WTC11 (cell line): ENCODE data around the gene ERC2.

Source experiments
- CREB1 ChIP-seq: sonication (generic); formaldehyde crosslinking; IDR thresholded peaks from 2 replicates; pipeline ENCODE4 v1.8.0; 2023; ENCODE audit warnings: mild to moderate bottlenecking, missing genetic modification reagents
- ESRRA ChIP-seq: sonication (generic); formaldehyde crosslinking; IDR thresholded peaks from 2 replicates; pipeline ENCODE4 v1.8.1; 2022; ENCODE audit warnings: mild to moderate bottlenecking, missing genetic modification reagents, borderline replicate concordance
- FOXJ3 ChIP-seq: sonication (generic); formaldehyde crosslinking; IDR thresholded peaks from 2 replicates; pipeline ENCODE4 v1.9.0; 2021; ENCODE audit warnings: missing genetic modification reagents, mild to moderate bottlenecking, borderline replicate concordance
- FOXP1 ChIP-seq: sonication (generic); formaldehyde crosslinking; IDR thresholded peaks from 2 replicates; pipeline ENCODE4 v1.8.0; 2022; ENCODE audit warnings: missing genetic modification reagents, mild to moderate bottlenecking, moderate library complexity, borderline replicate concordance
- JUN ChIP-seq: sonication (generic); formaldehyde crosslinking; IDR thresholded peaks from 2 replicates; pipeline ENCODE4 v1.8.0; 2023; ENCODE audit warnings: mild to moderate bottlenecking, missing genetic modification reagents
- NR1H2 ChIP-seq: sonication (generic); formaldehyde crosslinking; IDR thresholded peaks from 2 replicates; pipeline ENCODE4 v1.9.0; 2021; ENCODE audit warnings: mild to moderate bottlenecking, moderate library complexity, missing genetic modification reagents
- NR2C2 ChIP-seq: sonication (generic); formaldehyde crosslinking; IDR thresholded peaks from 2 replicates; pipeline ENCODE4 v1.8.0; 2022; ENCODE audit warnings: mild to moderate bottlenecking, missing genetic modification reagents
- ZNF121 ChIP-seq: sonication (generic); formaldehyde crosslinking; IDR thresholded peaks from 2 replicates; pipeline ENCODE4 v1.8.0; 2023; ENCODE audit warnings: missing genetic modification reagents
- TF ChIP-seq, protein P1 (sequence below): fragments of 200-600 bp; IDR thresholded peaks from 2 replicates; pipeline ENCODE4 v1.8.0; 2022; ENCODE audit warnings: antibody characterized with exemption
- TF ChIP-seq, protein P2 (sequence below): sonication (generic); formaldehyde crosslinking; IDR thresholded peaks from 2 replicates; pipeline ENCODE4 v1.8.1; 2023; ENCODE audit warnings: mild to moderate bottlenecking, missing genetic modification reagents, moderate library complexity
- TF ChIP-seq, protein P3 (sequence below): sonication (generic); formaldehyde crosslinking; IDR thresholded peaks from 2 replicates; pipeline ENCODE4 v1.8.0; 2022; ENCODE audit warnings: missing genetic modification reagents
- TF ChIP-seq, protein P4 (sequence below): sonication (generic); formaldehyde crosslinking; IDR thresholded peaks from 2 replicates; pipeline ENCODE4 v1.8.0; 2022; ENCODE audit warnings: mild to moderate bottlenecking, missing genetic modification reagents
- TF ChIP-seq, protein P5 (sequence below): sonication (generic); formaldehyde crosslinking; IDR thresholded peaks from 2 replicates; pipeline ENCODE4 v1.8.1; 2023; ENCODE audit warnings: mild to moderate bottlenecking, moderate library complexity, missing genetic modification reagents
- TF ChIP-seq, protein P6 (sequence below): sonication (generic); formaldehyde crosslinking; IDR thresholded peaks from 2 replicates; pipeline ENCODE4 v1.8.1; 2022; ENCODE audit warnings: low read depth, mild to moderate bottlenecking, moderate library complexity, missing genetic modification reagents, borderline replicate concordance

DNA sequence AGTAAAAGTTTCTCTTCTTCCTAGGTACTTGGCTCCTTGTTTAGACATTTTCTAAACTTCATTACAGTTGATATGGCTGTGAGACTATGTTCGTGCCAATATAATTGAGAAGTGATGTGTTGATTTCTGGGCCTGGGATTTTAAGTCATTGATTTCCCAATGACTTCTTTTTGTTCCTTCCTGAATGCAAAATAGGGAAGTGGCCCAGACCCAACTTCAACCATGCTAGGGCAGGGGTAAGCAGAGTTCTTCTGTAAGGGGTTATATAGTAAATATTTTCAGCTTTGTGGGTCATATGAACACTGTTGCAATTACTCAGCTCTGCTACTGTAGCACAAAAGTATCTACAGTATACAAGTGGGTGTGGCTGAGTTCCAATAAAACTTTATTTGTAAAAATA lies 661.1 kb downstream of the ERC2 start:
- TF ChIP-seq, protein P1, sequence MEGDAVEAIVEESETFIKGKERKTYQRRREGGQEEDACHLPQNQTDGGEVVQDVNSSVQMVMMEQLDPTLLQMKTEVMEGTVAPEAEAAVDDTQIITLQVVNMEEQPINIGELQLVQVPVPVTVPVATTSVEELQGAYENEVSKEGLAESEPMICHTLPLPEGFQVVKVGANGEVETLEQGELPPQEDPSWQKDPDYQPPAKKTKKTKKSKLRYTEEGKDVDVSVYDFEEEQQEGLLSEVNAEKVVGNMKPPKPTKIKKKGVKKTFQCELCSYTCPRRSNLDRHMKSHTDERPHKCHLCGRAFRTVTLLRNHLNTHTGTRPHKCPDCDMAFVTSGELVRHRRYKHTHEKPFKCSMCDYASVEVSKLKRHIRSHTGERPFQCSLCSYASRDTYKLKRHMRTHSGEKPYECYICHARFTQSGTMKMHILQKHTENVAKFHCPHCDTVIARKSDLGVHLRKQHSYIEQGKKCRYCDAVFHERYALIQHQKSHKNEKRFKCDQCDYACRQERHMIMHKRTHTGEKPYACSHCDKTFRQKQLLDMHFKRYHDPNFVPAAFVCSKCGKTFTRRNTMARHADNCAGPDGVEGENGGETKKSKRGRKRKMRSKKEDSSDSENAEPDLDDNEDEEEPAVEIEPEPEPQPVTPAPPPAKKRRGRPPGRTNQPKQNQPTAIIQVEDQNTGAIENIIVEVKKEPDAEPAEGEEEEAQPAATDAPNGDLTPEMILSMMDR, result no peak
- TF ChIP-seq, protein P2, sequence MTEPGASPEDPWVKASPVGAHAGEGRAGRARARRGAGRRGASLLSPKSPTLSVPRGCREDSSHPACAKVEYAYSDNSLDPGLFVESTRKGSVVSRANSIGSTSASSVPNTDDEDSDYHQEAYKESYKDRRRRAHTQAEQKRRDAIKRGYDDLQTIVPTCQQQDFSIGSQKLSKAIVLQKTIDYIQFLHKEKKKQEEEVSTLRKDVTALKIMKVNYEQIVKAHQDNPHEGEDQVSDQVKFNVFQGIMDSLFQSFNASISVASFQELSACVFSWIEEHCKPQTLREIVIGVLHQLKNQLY (CRISPR knock-in tag), result no peak
- TF ChIP-seq, protein P3, sequence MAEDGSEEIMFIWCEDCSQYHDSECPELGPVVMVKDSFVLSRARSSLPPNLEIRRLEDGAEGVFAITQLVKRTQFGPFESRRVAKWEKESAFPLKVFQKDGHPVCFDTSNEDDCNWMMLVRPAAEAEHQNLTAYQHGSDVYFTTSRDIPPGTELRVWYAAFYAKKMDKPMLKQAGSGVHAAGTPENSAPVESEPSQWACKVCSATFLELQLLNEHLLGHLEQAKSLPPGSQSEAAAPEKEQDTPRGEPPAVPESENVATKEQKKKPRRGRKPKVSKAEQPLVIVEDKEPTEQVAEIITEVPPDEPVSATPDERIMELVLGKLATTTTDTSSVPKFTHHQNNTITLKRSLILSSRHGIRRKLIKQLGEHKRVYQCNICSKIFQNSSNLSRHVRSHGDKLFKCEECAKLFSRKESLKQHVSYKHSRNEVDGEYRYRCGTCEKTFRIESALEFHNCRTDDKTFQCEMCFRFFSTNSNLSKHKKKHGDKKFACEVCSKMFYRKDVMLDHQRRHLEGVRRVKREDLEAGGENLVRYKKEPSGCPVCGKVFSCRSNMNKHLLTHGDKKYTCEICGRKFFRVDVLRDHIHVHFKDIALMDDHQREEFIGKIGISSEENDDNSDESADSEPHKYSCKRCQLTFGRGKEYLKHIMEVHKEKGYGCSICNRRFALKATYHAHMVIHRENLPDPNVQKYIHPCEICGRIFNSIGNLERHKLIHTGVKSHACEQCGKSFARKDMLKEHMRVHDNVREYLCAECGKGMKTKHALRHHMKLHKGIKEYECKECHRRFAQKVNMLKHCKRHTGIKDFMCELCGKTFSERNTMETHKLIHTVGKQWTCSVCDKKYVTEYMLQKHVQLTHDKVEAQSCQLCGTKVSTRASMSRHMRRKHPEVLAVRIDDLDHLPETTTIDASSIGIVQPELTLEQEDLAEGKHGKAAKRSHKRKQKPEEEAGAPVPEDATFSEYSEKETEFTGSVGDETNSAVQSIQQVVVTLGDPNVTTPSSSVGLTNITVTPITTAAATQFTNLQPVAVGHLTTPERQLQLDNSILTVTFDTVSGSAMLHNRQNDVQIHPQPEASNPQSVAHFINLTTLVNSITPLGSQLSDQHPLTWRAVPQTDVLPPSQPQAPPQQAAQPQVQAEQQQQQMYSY (CRISPR knock-in tag), result no peak
- TF ChIP-seq, protein P4, sequence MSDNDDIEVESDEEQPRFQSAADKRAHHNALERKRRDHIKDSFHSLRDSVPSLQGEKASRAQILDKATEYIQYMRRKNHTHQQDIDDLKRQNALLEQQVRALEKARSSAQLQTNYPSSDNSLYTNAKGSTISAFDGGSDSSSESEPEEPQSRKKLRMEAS (CRISPR knock-in tag), result no peak
- no peak for TF ChIP-seq FOXP1
- no peak for TF ChIP-seq NR2C2
- TF ChIP-seq, protein P5, sequence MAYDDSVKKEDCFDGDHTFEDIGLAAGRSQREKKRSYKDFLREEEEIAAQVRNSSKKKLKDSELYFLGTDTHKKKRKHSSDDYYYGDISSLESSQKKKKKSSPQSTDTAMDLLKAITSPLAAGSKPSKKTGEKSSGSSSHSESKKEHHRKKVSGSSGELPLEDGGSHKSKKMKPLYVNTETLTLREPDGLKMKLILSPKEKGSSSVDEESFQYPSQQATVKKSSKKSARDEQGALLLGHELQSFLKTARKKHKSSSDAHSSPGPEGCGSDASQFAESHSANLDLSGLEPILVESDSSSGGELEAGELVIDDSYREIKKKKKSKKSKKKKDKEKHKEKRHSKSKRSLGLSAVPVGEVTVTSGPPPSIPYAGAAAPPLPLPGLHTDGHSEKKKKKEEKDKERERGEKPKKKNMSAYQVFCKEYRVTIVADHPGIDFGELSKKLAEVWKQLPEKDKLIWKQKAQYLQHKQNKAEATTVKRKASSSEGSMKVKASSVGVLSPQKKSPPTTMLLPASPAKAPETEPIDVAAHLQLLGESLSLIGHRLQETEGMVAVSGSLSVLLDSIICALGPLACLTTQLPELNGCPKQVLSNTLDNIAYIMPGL, result no peak
- TF ChIP-seq ZNF121 (CRISPR knock-in tag), result no peak
- TF ChIP-seq, protein P6, sequence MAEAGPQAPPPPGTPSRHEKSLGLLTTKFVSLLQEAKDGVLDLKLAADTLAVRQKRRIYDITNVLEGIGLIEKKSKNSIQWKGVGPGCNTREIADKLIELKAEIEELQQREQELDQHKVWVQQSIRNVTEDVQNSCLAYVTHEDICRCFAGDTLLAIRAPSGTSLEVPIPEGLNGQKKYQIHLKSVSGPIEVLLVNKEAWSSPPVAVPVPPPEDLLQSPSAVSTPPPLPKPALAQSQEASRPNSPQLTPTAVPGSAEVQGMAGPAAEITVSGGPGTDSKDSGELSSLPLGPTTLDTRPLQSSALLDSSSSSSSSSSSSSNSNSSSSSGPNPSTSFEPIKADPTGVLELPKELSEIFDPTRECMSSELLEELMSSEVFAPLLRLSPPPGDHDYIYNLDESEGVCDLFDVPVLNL, result no peak
- TF ChIP-seq JUN (CRISPR knock-in tag), result no peak
- no peak for TF ChIP-seq ESRRA (CRISPR knock-in tag)
- TF ChIP-seq CREB1 (CRISPR knock-in tag), result no peak
- no peak for TF ChIP-seq FOXJ3 (CRISPR knock-in tag)
- TF ChIP-seq NR1H2 (CRISPR knock-in tag), result no peak
